DOHH2 (cell line): ENCODE results near the gene CBLN3.

Experiments
- H3F3A ChIP-seq: fragments of 200-600 bp; sonication (generic), shearing (Covaris generic); 2 replicates; pipeline ENCODE4 v1.6.0; 2016; ENCODE audit warnings: antibody characterized with exemption, mild to moderate bottlenecking; ENCODE audit not compliant: control insufficient read depth, insufficient read depth
- H3K27ac ChIP-seq: fragments of 200-600 bp; sonication (generic); 2 replicates; pipeline ENCODE4 v1.5.1; 2014; ENCODE audit warnings: low read depth, mild to moderate bottlenecking, low read length, moderate library complexity
- H3K27me3 ChIP-seq: fragments of 200-600 bp; sonication (generic); 2 replicates; pipeline ENCODE4 v1.6.1; 2014; ENCODE audit warnings: mild to moderate bottlenecking, low read length, mixed read lengths; ENCODE audit not compliant: control insufficient read depth
- H3K36me3 ChIP-seq: fragments of 200-600 bp; sonication (generic); 2 replicates; pipeline ENCODE4 v1.6.1; 2014; ENCODE audit warnings: mild to moderate bottlenecking, low read length, moderate library complexity, mixed read lengths; ENCODE audit not compliant: control insufficient read depth
- H3K4me1 ChIP-seq: fragments of 200-600 bp; sonication (generic); 2 replicates; pipeline ENCODE4 v1.6.1; 2014; ENCODE audit warnings: mild to moderate bottlenecking, low read length, mixed read lengths; ENCODE audit not compliant: control insufficient read depth
- H3K4me2 ChIP-seq: fragments of 200-600 bp; sonication (generic); 2 replicates; pipeline ENCODE4 v1.6.0; 2014; ENCODE audit warnings: mild to moderate bottlenecking, low read length, moderate library complexity
- H3K4me3 ChIP-seq: fragments of 200-600 bp; sonication (generic); 2 replicates; pipeline ENCODE4 v1.5.1; 2014; ENCODE audit warnings: mild to moderate bottlenecking, low read length, mixed read lengths
- H3K79me2 ChIP-seq: fragments of 200-600 bp; sonication (generic); 2 replicates; pipeline ENCODE4 v1.6.1; 2014; ENCODE audit warnings: mild to moderate bottlenecking, low read length, mixed read lengths; ENCODE audit not compliant: control insufficient read depth
- H3K9me2 ChIP-seq: fragments of 200-600 bp; sonication (generic); replicated peaks from 2 replicates; pipeline ENCODE4 v1.6.1; 2014; ENCODE audit warnings: mild to moderate bottlenecking, low read length, mixed read lengths; ENCODE audit not compliant: control insufficient read depth
- H3K9me3 ChIP-seq: fragments of 200-600 bp; sonication (generic); 2 replicates; pipeline ENCODE4 v1.6.1; 2014; ENCODE audit warnings: antibody characterized with exemption, low read length, mixed read lengths; ENCODE audit not compliant: control insufficient read depth, insufficient read depth
- H4K20me1 ChIP-seq: fragments of 200-600 bp; sonication (generic); 2 replicates; pipeline ENCODE4 v1.6.0; 2014; ENCODE audit warnings: low read depth, mild to moderate bottlenecking, antibody characterized with exemption, low read length, moderate library complexity; ENCODE audit not compliant: control insufficient read depth, insufficient read depth
- CTCF ChIP-seq: fragments of 200-600 bp; sonication (generic); IDR thresholded peaks from one replicate; pipeline ENCODE4 v1.5.1; 2014; ENCODE audit warnings: antibody characterized with exemption, mild to moderate bottlenecking, low read depth, low read length; ENCODE audit not compliant: poor library complexity, severe bottlenecking
- EZH2phosphoT487 ChIP-seq: fragments of 200-600 bp; sonication (generic); IDR thresholded peaks from 2 replicates; pipeline ENCODE4 v1.6.1; 2017; ENCODE audit warnings: borderline replicate concordance, mild to moderate bottlenecking, antibody characterized with exemption, low read length, moderate library complexity, mixed read lengths

CBLN3 gene

GRCh38 chr14:24407608-24408325, 21.7 kb downstream of the CBLN3 start:
- H3K79me2 ChIP-seq = no peaks in the 10 kb centered on the region
- H3K9me2 ChIP-seq = no peaks in the 10 kb centered on the region
- H3K27ac ChIP-seq = no peak overlapping the region
- no peaks in the 10 kb centered on the region for H3K4me1 ChIP-seq
- no peaks in the 10 kb centered on the region for H4K20me1 ChIP-seq
- H3K4me2 ChIP-seq = no peak overlapping the region
- H3K36me3 ChIP-seq = no peaks in the 10 kb centered on the region
- H3K4me3 ChIP-seq = no peak overlapping the region
- no peaks in the 10 kb centered on the region for H3F3A ChIP-seq
- no peaks in the 10 kb centered on the region for H3K9me3 ChIP-seq
- peaks cover 24% of the 10 kb centered on the region for H3K27me3 ChIP-seq
- no peak for TF ChIP-seq EZH2phosphoT487
- no peak for TF ChIP-seq CTCF

- Histone ChIP-seq H3K79me2 (no peaks in the 10 kb centered on the region), H3K27ac (no peak overlapping the region), H3K27me3 (peaks cover 27% of the 10 kb centered on the region), H4K20me1 (no peaks in the 10 kb centered on the region), H3K36me3 (no peaks in the 10 kb centered on the region), H3K4me2 (no peak overlapping the region), H3K4me1 (no peaks in the 10 kb centered on the region), H3K9me3 (no peaks in the 10 kb centered on the region), H3K9me2 (no peaks in the 10 kb centered on the region), H3F3A (no peaks in the 10 kb centered on the region), H3K4me3 (no peak overlapping the region)
- TF ChIP-seq CTCF = no peak
- TF ChIP-seq EZH2phosphoT487 = no peak
These were observed 23.1 kb downstream of the CBLN3 start for GRCh38 chr14:24406416-24406815.

GRCh38 chr14:24404814-24405213, 24.7 kb downstream of the CBLN3 start:
- no peaks in the 10 kb centered on the region for H3K36me3 ChIP-seq
- H3K9me2 ChIP-seq = no peaks in the 10 kb centered on the region
- TF ChIP-seq CTCF (no peak), EZH2phosphoT487 (no peak)
- no peaks in the 10 kb centered on the region for H3K9me3 ChIP-seq
- H3K4me2 ChIP-seq = no peak overlapping the region
- no peak overlapping the region for H3K4me3 ChIP-seq
- H3K4me1 ChIP-seq = no peaks in the 10 kb centered on the region
- H3K27ac ChIP-seq = no peak overlapping the region
- H3K79me2 ChIP-seq = no peaks in the 10 kb centered on the region
- no peaks in the 10 kb centered on the region for H3F3A ChIP-seq
- H4K20me1 ChIP-seq = no peaks in the 10 kb centered on the region
- H3K27me3 ChIP-seq = peaks cover 28% of the 10 kb centered on the region
